Stimulated activated CD8-positive, alpha-beta memory T cell treated with anti-CD3 and anti-CD28 coated beads, Interleukin-7, amount 100 ng/mL, for 4 hours (primary cell): ENCODE measurements around the gene SH3BP4.

Experiments used
- DNase-seq, 2 donors: peaks; one replicate each; pipeline ENCODE4 v3.0.0-alpha.2; 2020; ENCODE audit warnings: low read depth in 2 of 2

The SH3BP4 gene

DNA sequence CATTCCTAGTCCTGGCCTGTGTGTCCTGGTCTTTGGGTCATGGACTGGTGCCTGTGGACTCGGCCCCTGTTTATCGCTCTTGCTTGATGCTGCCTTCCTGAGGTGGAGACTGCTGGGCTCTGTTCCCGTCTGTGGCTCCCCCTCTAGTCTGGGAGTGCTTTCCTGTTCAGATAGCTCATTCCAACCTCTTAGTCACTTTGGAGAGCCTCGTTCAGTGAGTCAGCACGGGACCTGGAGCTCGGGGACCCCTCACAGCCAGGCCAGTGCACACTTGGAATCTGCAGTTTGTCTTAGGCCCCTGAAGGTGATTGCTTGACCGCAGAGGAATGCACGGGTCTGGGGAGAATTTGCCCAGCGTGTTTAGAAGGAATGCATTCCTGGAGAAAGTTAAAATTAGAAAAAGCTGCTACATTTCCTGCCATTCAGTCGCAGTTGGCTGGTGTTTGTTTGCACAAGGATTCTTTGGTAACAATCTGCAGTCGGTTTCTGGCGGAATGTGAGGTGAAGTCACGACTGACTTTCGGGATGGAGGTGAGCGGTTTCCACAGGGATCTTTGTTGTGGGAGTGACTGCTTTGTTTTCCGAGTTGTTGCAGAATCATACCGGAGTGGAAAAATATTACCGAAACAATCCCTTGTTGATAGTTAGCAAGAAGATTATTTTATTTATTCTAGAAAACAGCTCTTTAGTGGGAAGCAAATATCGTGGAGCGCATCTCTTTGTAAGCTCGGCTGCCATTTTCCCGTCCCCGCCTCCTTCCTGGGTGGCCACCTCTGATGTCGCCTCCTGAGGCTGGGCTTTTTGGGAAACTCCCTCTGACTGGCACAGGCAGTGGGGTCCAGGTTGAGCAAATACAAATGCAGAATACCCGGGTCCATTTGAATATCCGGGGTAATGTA, 29.6 kb downstream of the SH3BP4 start:
- no peak for DNase-seq

DNA sequence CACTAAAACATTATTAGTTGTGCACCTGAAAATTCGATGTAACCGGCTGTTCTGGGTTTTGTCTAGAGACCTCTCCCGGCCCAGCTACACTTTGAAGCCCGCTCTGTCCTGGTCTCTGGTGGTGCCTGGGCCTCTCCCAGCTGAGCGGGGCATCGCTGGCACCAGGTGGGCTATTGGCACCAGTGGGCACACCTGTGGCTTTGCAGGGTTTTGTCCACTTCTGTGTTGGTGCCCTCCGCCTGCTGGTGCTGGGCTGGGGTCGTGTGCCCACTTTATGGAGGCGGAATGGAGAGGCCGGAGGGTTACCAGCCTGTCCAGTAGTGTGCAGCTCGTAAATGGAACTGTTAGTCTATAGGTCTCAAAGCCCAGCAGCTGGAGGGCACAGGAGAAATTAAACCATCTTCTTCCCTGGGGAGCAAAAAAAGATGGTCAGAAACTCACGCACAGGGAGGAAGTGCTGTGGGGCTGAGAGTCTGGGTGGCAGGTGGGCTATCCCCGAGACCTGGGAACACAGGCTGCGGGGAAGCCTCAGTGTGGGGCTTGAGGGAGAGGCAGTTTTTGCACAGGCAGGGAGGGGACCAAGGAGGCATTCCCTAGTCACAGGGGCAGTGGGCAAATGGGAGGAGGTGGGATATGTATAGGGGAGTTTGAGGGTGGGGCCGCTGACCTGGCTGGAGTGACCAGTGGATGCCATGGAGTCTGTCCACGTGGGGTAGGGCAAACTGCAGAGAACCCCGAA, 30.4 kb downstream of the SH3BP4 start:
- DNase-seq, result no peak

DNA sequence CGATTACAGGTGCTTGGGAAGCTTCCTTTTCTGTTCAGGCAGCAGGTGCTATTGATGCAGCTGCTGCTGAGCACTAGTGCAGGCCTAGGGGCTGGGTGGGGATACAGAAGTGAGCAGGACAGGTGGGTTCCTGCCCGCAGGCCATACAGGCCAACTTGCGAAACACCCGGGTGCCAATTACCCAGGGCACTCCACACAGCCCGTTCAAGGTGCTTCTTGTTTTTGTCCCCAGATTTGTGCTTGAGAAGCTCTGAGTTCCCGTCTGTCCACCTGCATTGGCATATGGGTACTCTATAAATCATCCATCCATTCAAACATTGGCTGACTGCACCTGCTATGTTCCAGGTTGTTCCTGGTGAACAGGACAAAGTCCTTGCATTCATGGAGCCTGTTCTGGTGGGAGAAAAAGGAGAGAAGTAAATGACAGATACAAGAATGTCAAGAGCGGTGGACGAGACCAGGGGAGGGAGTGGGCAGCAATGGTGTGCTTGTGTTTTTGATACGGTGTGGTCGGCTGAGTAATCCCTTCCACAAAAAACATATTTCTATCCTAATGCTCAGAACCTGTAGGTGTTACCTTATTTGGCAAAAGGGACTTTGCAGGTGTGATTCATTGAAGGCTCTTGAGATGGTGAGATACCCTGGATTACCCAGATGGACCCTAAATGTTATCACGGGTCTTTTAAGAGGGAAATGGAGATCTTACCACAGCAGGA, 31.4 kb downstream of the SH3BP4 start:
- DNase-seq, result no peak

DNA sequence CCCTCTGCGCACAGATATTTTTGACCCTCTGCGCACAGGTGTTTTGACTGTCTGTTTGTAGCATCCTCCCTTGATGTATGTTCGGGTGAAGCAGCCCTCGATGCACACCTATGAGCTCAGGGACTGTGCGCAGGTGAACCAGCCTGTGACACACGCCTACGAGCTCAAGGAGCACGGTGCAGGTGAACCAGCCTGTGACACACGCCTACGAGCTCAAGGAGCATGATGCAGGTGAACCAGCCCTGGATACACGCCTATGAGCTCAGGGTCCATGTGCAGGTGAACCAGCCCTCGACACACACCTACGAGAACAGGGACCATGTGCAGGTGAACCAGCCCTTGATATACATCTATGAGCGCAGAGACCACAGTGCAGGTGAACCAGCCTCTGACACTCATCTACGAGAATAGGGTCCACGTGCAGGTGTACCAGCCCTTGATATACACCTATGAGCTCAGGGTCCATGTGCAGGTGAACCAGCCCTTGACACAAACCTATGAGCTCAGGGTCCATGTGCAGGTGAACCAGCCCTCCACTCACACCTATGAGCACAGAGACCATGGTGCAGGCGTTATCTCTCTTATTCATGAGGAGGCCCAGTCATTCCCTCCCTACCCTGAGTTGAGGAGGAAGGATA, 33.9 kb downstream of the SH3BP4 start:
- no peak for DNase-seq

DNA sequence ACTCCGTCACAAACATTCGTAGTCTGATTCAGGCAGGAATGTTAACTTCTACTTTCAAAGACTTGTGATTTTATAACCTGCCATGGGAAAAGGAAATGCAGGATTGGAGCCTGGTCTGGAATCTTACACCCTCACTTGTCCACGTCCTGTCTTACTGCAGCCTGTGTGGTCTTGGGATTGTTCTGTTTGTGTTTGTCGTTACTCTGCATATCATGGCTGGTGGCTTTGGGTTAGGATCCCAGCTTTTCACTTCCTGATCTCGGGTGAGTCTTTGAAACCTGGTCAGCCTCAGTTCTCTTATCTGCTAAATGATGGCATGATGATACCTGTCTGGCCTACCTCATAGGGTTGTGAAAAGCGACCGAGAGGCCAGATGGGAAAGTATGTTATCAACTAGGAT, 34.6 kb downstream of the SH3BP4 start:
- DNase-seq, result no peak

DNA sequence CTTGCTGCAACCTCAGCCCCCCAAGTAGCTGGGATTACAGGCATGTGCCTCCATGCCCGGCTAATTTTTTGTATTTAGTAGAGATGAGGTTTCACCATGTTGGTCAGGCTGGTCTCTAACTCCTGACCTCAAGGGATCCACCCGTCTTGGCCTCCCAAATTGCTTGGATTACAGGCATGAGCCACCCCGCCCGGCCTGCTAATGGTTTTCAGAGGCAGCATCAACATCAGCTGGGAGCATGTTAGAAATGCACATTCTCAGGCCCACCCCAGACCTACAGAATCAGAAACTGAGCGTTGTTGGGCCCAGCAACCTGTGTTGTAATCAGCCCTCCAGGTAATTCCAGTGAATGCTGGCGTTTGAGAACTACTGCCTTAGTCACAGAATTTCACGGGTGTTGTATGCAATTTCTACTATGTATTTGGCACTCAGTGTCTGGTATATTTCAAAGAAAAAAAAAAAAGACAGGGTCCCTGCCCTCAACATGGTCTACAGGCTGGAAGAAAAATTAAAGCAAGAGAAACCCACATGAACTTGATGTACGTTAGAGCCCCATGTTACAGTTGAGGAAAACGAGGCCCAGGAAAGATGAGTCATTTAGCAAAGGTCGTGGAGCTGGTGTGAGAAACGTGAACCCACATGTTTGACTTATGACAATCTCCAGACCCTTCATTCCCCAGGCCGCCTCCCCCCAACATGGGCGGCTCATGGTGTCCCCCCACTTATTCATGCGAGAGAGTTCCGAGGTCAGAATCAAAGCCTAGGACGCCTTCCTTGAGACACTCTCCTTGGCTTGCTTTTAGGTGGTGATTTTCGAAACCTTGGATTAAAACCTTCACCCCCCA, 35.3 kb downstream of the SH3BP4 start:
- no peak for DNase-seq

DNA sequence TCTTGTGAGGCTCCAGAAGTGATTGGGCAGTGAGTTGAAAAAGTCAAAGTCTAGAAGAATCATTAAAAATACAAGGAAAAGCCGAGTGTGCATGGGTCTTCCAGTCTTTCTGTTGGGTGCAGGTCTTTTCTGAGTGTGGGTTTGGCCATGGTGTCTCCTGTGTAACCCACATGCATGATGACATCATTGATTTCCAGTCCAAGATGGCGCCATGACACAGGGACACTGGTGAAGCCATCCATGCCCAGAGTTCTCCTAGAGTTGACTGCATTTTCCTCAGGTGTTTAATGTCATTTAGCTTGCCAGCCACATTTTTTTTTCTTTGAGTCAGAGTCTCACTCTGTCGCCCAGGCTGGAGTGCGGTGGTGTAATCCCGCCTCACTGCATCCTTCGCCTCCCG, 35.9 kb downstream of the SH3BP4 start:
- DNase-seq, result no peak

DNA sequence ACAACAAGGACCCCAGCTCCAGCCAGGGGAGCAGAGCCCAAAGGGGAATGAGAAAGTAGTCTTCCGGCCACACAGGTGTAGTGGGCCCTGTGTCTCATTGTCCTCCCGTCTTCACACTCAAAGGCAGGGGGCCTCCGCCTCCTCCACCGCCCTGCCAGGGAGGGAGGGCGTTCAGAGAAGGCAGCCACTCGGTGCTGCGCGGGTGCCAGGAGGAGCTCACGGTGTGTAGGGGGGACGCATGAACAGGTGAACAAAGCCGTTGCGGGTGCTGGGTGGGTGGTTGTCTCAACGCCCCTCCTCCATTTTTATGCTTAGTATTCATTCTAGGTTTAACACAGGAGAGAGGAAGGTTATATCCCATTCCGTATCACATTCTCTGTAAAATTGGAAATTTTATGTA, 36.7 kb downstream of the SH3BP4 start:
- DNase-seq, result no peak

DNA sequence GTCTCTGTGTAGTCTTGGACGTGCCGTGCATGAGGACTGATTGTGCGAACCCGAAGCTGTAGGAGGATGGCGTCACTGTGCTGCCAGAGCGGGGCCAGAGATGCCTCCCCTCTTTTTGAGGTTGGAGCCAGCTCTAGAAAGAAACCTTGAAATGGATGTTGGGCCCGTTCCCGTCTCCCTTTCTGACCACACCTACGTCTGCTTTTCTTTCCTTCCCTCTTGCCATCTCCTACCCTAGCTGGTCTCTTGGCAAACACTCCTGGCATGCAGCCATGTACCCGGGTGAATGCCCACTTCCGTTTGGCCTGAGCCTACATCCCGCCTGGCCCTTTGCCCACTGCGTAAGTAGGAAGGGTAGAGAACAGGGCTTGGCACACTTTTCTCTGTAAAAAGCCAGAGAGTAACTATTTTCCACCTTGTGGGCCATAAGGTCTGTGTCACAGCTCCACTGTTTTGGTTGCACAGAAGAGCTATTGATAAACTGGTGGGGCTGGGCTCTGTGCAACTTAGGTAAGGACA, 37.4 kb downstream of the SH3BP4 start:
- no peak for DNase-seq

DNA sequence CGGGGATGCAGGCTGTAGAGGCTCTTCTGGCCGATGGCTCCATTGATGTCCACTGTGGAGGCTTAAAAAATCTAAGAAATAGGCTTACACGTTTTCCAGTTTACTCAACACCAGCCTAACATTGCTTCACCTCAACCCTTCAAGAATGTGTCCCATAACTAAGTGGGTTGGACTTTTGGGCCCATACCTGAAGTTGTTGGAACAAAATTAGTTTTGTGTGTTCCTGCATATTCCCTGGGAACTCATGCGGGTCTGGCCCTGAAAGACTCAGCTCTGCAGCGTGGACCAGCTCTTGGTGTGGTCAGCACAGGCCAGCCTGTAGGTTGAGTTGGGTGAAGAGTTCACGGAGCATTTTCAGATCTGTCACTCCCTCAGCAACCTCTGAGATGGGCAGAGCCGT, 38.5 kb downstream of the SH3BP4 start:
- no peak for DNase-seq

DNA sequence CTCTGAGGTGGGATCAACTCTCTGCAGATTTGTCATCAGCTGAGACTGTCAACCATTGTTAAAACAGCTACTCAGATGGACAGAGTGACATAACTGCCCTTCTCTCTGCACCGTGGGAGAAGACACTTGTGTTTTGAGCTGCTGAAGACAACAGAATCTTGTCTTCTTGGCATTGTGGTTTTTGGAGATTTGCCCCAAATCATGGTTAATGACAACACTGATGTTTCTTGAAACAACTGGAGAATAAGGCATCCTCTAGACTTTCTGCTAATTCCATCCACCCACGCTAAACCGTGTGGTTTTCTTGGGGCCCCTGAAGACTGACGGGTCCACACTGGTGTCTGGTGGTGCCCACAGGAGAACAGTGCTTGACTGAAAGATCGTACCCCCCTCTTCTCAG, 39.5 kb downstream of the SH3BP4 start:
- no peak for DNase-seq

DNA sequence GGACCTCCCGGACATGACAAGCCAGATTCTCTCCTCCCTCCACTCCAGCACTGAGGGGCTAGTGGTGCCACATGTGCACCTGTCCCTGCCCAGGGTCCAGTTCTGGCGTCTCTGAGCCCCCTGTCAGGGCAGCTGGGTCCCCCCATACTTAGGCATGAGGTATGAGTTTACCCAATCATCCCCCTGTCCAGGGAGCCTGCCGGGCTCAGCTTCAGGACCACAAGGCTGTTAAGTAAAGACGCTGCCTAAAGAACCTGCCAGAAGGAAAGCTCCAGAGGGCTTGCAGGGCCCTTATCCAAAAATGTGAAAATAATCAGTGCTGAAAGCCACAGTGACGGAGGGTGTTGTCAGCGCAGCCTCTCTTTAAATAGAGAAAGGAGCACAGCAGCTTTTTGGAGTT, 40.0 kb downstream of the SH3BP4 start:
- no peak for DNase-seq

DNA sequence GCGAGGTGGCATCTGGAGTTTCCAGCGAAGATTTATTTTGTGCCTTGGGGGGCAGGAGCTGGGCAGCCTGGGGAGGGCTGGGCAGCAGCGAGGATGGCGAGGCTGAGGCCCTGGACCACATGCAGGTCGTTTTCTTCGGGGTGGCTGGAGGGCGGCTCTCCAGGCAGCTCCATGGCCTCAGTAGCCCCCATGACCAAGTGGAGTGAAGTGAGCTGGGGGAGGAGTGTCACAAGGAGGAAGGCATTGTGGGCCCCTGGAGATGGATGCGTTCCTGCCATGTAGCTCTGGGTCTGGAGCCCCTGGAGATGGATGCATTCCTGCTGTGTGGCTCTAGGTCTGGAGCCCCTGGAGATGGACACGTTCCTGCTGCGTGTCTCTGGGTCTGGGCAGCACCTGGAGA, 40.4 kb downstream of the SH3BP4 start:
- no peak for DNase-seq

DNA sequence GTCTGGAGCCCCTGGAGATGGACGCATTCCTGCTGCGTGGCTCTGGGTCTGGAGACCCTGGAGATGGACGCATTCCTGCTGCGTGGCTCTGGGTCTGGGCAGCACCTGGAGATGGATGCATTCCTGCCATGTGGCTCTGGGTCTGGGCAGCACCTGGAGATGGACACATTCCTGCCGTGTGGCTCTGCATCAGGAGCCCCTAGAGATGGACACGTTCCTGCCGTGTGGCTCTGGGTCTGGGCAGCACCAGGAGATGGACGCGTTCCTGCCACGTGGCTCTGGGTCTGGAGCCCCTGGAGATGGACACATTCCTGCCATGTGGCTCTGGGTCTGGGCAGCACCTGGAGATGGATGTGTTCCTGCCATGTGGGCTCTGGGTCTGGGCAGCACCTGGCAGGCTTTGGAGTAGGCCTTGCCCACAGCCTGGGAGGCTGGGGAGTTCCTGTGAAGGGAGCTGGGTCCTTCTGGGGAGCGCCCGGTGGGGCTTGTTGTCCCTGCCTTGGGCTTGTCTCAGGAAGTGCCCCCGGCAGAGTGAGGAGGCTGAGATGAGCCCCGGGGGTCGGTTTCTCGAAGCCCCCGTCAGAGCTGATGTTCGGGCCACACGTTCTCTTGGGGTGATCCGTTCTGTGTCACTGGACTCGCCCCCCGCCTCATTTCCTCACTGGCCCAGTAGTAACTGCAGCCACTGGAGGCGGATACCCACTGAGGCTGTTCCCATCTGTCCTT, 41.0 kb downstream of the SH3BP4 start:
- DNase-seq, result no peak

DNA sequence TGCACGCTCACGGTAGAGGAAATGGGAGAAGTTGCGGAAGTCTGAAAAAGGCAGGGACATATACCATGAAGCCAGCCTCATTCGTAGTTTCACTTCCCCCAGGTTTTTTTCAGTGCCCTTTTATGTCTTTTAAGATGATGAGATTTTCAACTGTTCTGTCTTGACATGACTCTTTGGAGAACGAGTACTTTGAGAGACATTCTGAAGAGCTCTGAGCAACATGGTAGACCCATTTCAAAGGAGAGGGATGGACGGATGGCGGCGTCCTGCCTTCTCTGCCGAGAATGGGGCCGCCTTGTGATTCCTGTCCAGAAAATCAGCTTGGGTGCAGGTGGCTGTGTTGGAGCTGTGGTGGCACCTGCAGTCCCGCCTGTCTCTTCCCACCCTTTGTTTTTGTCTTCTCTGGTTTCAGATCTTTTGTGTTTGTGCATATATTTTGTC, 41.7 kb downstream of the SH3BP4 start:
- DNase-seq, result no peak

DNA sequence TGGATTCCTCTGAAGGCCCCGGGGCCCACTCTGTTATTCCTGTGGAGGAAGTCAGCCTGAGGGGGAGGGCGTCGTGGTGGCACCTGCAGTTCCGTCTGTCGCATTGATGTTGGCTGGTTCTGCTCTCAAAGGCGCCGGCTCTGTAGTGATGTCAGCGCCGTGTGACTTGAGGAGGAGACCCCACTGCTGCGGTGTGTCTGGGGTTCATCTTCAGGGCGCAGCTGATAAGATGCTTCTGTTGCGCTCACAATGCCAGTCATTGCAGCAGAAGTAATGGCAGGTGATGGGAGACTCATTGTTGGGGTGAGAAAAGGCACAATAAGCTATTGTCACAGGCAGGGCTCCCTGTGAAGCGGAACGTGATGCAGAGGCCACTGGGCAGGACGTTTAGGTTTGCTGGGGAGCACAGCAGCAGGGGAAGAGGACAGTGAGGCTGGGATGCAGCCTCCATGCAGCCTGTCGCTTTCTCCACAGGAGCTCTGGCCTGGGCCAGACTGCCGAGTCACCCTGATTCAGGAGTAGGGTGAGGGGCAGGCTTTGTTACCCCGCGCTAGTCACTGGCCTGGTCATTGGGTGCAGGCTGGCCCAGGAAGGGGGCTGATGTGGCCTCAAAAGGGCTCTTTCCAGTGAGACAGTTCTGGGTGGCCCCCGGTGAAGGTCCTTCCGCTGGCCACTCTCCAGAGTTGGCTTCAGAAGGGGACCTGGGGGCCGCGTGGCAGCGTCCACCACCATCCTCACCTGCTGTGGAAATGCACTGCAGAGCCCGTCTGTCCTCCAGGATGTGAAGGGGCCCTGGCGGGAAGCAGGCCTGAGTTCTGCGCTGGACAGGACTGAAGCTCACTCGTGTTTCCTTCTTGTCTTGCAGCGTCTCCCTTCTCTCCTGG, 42.9 kb downstream of the SH3BP4 start:
- no peak for DNase-seq

DNA sequence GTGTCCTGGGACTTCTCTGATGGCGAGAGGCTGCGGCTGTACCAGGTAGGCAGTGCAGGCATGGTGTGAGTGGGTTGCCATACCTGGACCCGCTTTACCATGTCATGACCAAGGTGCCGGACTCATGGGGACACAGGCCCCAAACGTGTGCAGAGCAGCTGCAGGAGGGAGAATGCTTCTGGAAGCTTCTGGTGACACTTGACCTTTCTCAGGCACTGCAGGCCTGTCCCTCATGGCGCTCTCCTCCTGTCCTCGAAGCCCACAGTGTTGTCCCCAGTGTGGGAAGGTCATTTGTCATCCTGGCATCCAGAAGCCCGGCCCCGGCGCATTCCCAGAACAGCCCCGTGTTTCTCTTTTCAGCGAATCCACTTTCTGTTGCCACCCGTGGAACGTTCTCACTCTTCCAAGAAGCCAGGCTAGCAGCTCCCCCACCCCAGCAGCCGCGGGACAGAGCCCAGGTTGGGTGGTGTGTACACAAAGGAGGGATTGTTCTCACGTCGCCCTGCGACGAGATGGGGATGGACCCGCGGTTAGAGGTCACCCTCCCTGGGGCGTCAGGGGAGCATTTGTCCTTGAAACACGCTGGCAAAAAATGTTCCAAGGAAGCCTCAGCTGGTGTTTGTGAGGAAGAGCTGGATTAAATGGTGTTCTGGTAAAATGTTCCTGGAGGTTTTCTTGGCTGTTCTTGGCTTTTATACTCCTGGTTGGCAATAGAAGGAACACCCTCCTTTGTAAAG, 43.7 kb downstream of the SH3BP4 start:
- no peak for DNase-seq
